HEK293 (cell line): Measurements from ENCODE around the gene R3HDM2.

ENCODE experiments used
- CTCF ChIA-PET: fragments of 350-600 bp; formaldehyde crosslinking; extraction: SDS; loops from one replicate; lab custom pipeline; 2021; ENCODE audit warnings: antibody characterized with exemption; lab: Yijun Ruan, JAX
- POLR2A ChIA-PET: fragments of 300-600 bp; formaldehyde crosslinking; extraction: SDS; loops from one replicate; lab custom pipeline; 2020; ENCODE audit warnings: antibody characterized with exemption, inconsistent platforms; lab: Yijun Ruan, JAX
- H3K27ac ChIP-seq: fragments of 200-500 bp; sonication (Bioruptor generic); 2 replicates; pipeline ENCODE4 v1.5.1; 2014; ENCODE audit warnings: low read depth, low read length, control low read depth, inconsistent platforms; ENCODE audit errors: extremely low read depth
- H3K36me3 ChIP-seq, 2 experiments: fragments of 200-500 bp in 1 of 2; sonication (Bioruptor generic) in 1 of 2; 1 replicate in 1 of 2; 2 replicates in 1 of 2; pipeline ENCODE4 v1.5.1; 2014 to 2017; ENCODE audit warnings: inconsistent platforms in 2 of 2, low read length in 2 of 2; ENCODE audit not compliant: control insufficient read depth in 2 of 2, insufficient read depth in 1 of 2
- H3K4me1 ChIP-seq: fragments of 200-500 bp; sonication (Bioruptor generic); 2 replicates; pipeline ENCODE4 v1.5.1; 2014; ENCODE audit warnings: mild to moderate bottlenecking, low read length, inconsistent platforms; ENCODE audit not compliant: control insufficient read depth, insufficient read depth
- H3K4me3 ChIP-seq: 2 replicates; pipeline ENCODE4 v1.5.1; 2011; ENCODE audit warnings: low read depth, mild to moderate bottlenecking, control low read depth, low read length, moderate library complexity
- H3K9me3 ChIP-seq: fragments of 200-500 bp; sonication (Bioruptor generic); 2 replicates; pipeline ENCODE4 v1.5.1; 2014; ENCODE audit warnings: low read depth, low read length, inconsistent platforms; ENCODE audit not compliant: control insufficient read depth, insufficient read depth
- GFI1B ChIP-seq: fragments of 450-650 bp; formaldehyde crosslinking; IDR thresholded peaks from 2 replicates; pipeline ENCODE4 v1.5.1; 2016; ENCODE audit warnings: missing biosample characterization, missing genetic modification characterization
- GLI2 ChIP-seq: fragments of 450-650 bp; formaldehyde crosslinking; IDR thresholded peaks from 2 replicates; pipeline ENCODE4; 2017; ENCODE audit warnings: missing biosample characterization, missing genetic modification characterization, low read depth, borderline replicate concordance
- KLF8 ChIP-seq: fragments of 450-650 bp; formaldehyde crosslinking; IDR thresholded peaks from 2 replicates; pipeline ENCODE4 v1.5.1; 2016; ENCODE audit warnings: missing biosample characterization, missing genetic modification characterization
- PRDM6 ChIP-seq: fragments of 450-650 bp; formaldehyde crosslinking; IDR thresholded peaks from 2 replicates; pipeline ENCODE4 v1.5.1; 2017; ENCODE audit warnings: missing biosample characterization, missing genetic modification characterization
- SCRT1 ChIP-seq: fragments of 450-650 bp; formaldehyde crosslinking; IDR thresholded peaks from 2 replicates; pipeline ENCODE4 v1.5.1; 2016; ENCODE audit warnings: missing biosample characterization, missing genetic modification characterization, borderline replicate concordance
- TRIM28 ChIP-seq: IDR thresholded peaks from 2 replicates; pipeline ENCODE4 v1.6.1; 2011; ENCODE audit warnings: low read length, control low read depth, borderline replicate concordance
- ZBTB44 ChIP-seq: fragments of 450-650 bp; IDR thresholded peaks from 2 replicates; pipeline ENCODE4 v1.5.1; 2018; ENCODE audit warnings: missing biosample characterization, mild to moderate bottlenecking, missing genetic modification characterization
- ZBTB48 ChIP-seq: fragments of 450-650 bp; formaldehyde crosslinking; IDR thresholded peaks from 2 replicates; pipeline ENCODE4 v1.5.1; 2016; ENCODE audit warnings: missing biosample characterization, missing genetic modification characterization
- ZEB2 ChIP-seq: fragments of 450-650 bp; formaldehyde crosslinking; IDR thresholded peaks from 2 replicates; pipeline ENCODE4 v1.5.1; 2016; ENCODE audit warnings: missing biosample characterization, missing genetic modification characterization
- ZFP69B ChIP-seq: fragments of 450-650 bp; formaldehyde crosslinking; IDR thresholded peaks from 2 replicates; pipeline ENCODE4 v1.5.1; 2016; ENCODE audit warnings: missing biosample characterization, missing genetic modification characterization
- ZNF121 ChIP-seq: fragments of 450-650 bp; formaldehyde crosslinking; IDR thresholded peaks from 2 replicates; pipeline ENCODE4 v1.5.1; 2016; ENCODE audit warnings: missing biosample characterization, missing genetic modification characterization
- ZNF202 ChIP-seq: fragments of 450-650 bp; formaldehyde crosslinking; IDR thresholded peaks from 2 replicates; pipeline ENCODE4 v1.5.1; 2016; ENCODE audit warnings: missing biosample characterization, missing genetic modification characterization, borderline replicate concordance
- ZNF266 ChIP-seq: fragments of 450-650 bp; formaldehyde crosslinking; IDR thresholded peaks from 2 replicates; pipeline ENCODE4 v1.5.1; 2016; ENCODE audit warnings: missing biosample characterization, missing genetic modification characterization, low read depth
- ZNF366 ChIP-seq: fragments of 450-650 bp; formaldehyde crosslinking; conservative IDR thresholded peaks from 2 replicates; pipeline ENCODE4 v1.5.1; 2016; ENCODE audit warnings: missing biosample characterization, missing genetic modification characterization
- ZNF391 ChIP-seq: fragments of 450-650 bp; formaldehyde crosslinking; IDR thresholded peaks from 2 replicates; pipeline ENCODE4 v1.5.1; 2016; ENCODE audit warnings: low read depth, missing biosample characterization, missing genetic modification characterization, borderline replicate concordance
- ZNF561 ChIP-seq: fragments of 450-650 bp; IDR thresholded peaks from 2 replicates; pipeline ENCODE4 v1.5.1; 2018; ENCODE audit warnings: missing biosample characterization, missing genetic modification characterization, borderline replicate concordance
- ZNF623 ChIP-seq: fragments of 450-650 bp; formaldehyde crosslinking; IDR thresholded peaks from 2 replicates; pipeline ENCODE4 v1.5.1; 2016; ENCODE audit warnings: missing biosample characterization, missing genetic modification characterization
- ZNF701 ChIP-seq: fragments of 450-650 bp; formaldehyde crosslinking; IDR thresholded peaks from 2 replicates; pipeline ENCODE4 v1.5.1; 2016; ENCODE audit warnings: missing biosample characterization, missing genetic modification characterization
- ZNF747 ChIP-seq: fragments of 450-650 bp; formaldehyde crosslinking; IDR thresholded peaks from 2 replicates; pipeline ENCODE4 v1.5.1; 2016; ENCODE audit warnings: missing biosample characterization, missing genetic modification characterization
- ZNF76 ChIP-seq: fragments of 450-650 bp; formaldehyde crosslinking; IDR thresholded peaks from 2 replicates; pipeline ENCODE4; 2016; ENCODE audit warnings: low read depth, missing biosample characterization, missing genetic modification characterization, borderline replicate concordance
- ZNF843 ChIP-seq: fragments of 450-650 bp; formaldehyde crosslinking; IDR thresholded peaks from 2 replicates; pipeline ENCODE4 v1.5.1; 2016; ENCODE audit warnings: missing biosample characterization, missing genetic modification characterization
- ZSCAN18 ChIP-seq: fragments of 450-650 bp; formaldehyde crosslinking; IDR thresholded peaks from 2 replicates; pipeline ENCODE4 v1.5.1; 2016; ENCODE audit warnings: missing biosample characterization, missing genetic modification characterization

R3HDM2 gene

GRCh38 chr12:57386187-57386720, 44.6 kb downstream of the R3HDM2 start:
- ChIA-PET POLR2A (no interaction called here), CTCF (interaction anchor here (0.9 kb wide), 1 partner anchor 66 kb away, joined by 3 read pairs; no protein-coding TSS in a partner anchor)
- TF ChIP-seq ZNF202 (peak; percentile 65; the same call in 1 of the 2 replicates), ZNF623 (tag by site-specific recombination) (no peak)
- H3K27ac ChIP-seq = no peak overlapping the region
- H3K4me1 ChIP-seq = no peaks in the 10 kb centered on the region
- H3K36me3 ChIP-seq = peaks cover 8 to 9% of the 10 kb centered on the region in 2 experiments; a peak in 2 of 3 replicates
- H3K9me3 ChIP-seq = no peaks in the 10 kb centered on the region
- H3K4me3 ChIP-seq = no peak overlapping the region

- Histone ChIP-seq H3K27ac (no peak overlapping the region), H3K9me3 (no peaks in the 10 kb centered on the region), H3K4me3 (no peak overlapping the region), H3K36me3 (peaks cover 5 to 6% of the 10 kb centered on the region in 2 experiments; a peak in 2 of 3 replicates), H3K4me1 (no peaks in the 10 kb centered on the region)
- ChIA-PET POLR2A (no interaction called here), CTCF (interaction anchor here (0.9 kb wide), 1 partner anchor 67 kb away, joined by 3 read pairs; no protein-coding TSS in a partner anchor)
- TF ChIP-seq GFI1B (tag by site-specific recombination) (no peak), ZEB2 (no peak), ZNF76 (tag by site-specific recombination) (no peak), ZNF747 (no peak), ZNF266 (tag by site-specific recombination) (no peak), TRIM28 (no peak), ZNF121 (tag by site-specific recombination) (no peak), GLI2 (tag by site-specific recombination) (no peak), ZNF701 (tag by site-specific recombination) (no peak), ZNF843 (no peak), ZBTB44 (tag by site-specific recombination) (no peak), ZBTB48 (no peak), ZNF561 (tag by site-specific recombination) (no peak), ZFP69B (tag by site-specific recombination) (no peak), KLF8 (tag by site-specific recombination) (no peak), SCRT1 (tag by site-specific recombination) (no peak), ZSCAN18 (tag by site-specific recombination) (no peak), ZNF391 (no peak)
Observed at GRCh38 chr12:57385586-57385985, 45.3 kb downstream of the R3HDM2 start.

- Histone ChIP-seq H3K27ac (no peak overlapping the region), H3K4me3 (no peak overlapping the region), H3K36me3 (peaks cover 0 to 4% of the 10 kb centered on the region in 2 experiments; a peak in 2 of 3 replicates), H3K9me3 (no peaks in the 10 kb centered on the region)
- ChIA-PET CTCF (no interaction called here), POLR2A (interaction anchor here (0.5 kb wide), 1 partner anchor 76 kb away, joined by 5 read pairs; no protein-coding TSS in a partner anchor)
- peak; percentile 52 for TF ChIP-seq PRDM6 (tag by site-specific recombination)
- TF ChIP-seq ZNF366 (tag by site-specific recombination) = no peak
- TF ChIP-seq, all 188 proteins: peak for 1
- H3K4me1 ChIP-seq = no peaks in the 10 kb centered on the region
Observed at GRCh38 chr12:57384478-57384877, 46.4 kb downstream of the R3HDM2 start.
